Neural crest cell (in vitro differentiated cells): ENCODE measurements around the gene LBX2. TPM values are rescaled to one million over a fixed set of nuclear protein-coding genes. Genes with fewer than 3 reads are reported as not detected.
A peak's percentile ranks its signal among the peaks of the same experiment; 100 is the strongest.

Source experiments
- DNase-seq: peaks from one replicate; pipeline ENCODE4 v3.0.0; 2021; ENCODE audit warnings: low read depth, mixed read lengths, low spot score
- H3K27ac Mint-ChIP-seq: one replicate; pipeline ENCODE4 v1.8.0; 2021; ENCODE audit warnings: mild to moderate bottlenecking, mixed read lengths; ENCODE audit not compliant: unreplicated experiment
- H3K27me3 Mint-ChIP-seq: 2 replicates; pipeline ENCODE4 v1.8.0; 2021; ENCODE audit warnings: low read depth, mild to moderate bottlenecking, mixed read lengths
- H3K36me3 Mint-ChIP-seq: 2 replicates; pipeline ENCODE4 v1.8.0; 2021; ENCODE audit warnings: low read depth, mild to moderate bottlenecking, mixed read lengths
- H3K4me1 Mint-ChIP-seq: 2 replicates; pipeline ENCODE4 v1.8.0; 2021; ENCODE audit warnings: mixed read lengths
- H3K4me3 Mint-ChIP-seq: one replicate; pipeline ENCODE4 v1.8.0; 2021; ENCODE audit warnings: mild to moderate bottlenecking, mixed read lengths
- H3K9me3 Mint-ChIP-seq: 2 replicates; pipeline ENCODE4 v1.8.0; 2021; ENCODE audit warnings: mixed read lengths
- CTCF ChIP-seq: fragments of 200-600 bp; sonication (generic); conservative IDR thresholded peaks from 2 replicates; pipeline ENCODE4 v1.5.0; 2021; ENCODE audit warnings: antibody characterized with exemption, mild to moderate bottlenecking
- total RNA-seq: library from RNA; stranded (reverse); gene quantifications from 2 replicates; pipeline ENCODE4 v1.2.1, GENCODE V29; 2021

LBX2 gene
- total RNA-seq, 1 donor from 2014 or later, result 0.28 TPM

- Mint-ChIP-seq H3K27ac (no peak overlapping the region), H3K36me3 (peaks cover 9% of the 10 kb centered on the region), H3K9me3 (peaks cover 3% of the 10 kb centered on the region), H3K4me3 (peak overlapping the region; percentile 35), H3K4me1 (peaks cover 12% of the 10 kb centered on the region), H3K27me3 (peaks cover 95% of the 10 kb centered on the region)
- no peak for TF ChIP-seq CTCF
- DNase-seq, result no peak
These were observed 13.6 kb upstream of the LBX2 start for GRCh38 chr2:74512744-74513604.

GRCh38 chr2:74511104-74511989, 11.9 kb upstream of the LBX2 start:
- H3K27ac Mint-ChIP-seq, result no peak overlapping the region
- peaks cover 92% of the 10 kb centered on the region for H3K27me3 Mint-ChIP-seq
- peaks cover 3% of the 10 kb centered on the region for H3K9me3 Mint-ChIP-seq
- peaks cover 26% of the 10 kb centered on the region for H3K4me1 Mint-ChIP-seq
- no peak for DNase-seq
- H3K36me3 Mint-ChIP-seq, result peaks cover 8% of the 10 kb centered on the region
- TF ChIP-seq CTCF, result no peak
- peak overlapping the region; percentile 41 for H3K4me3 Mint-ChIP-seq

- no peak for DNase-seq
- no peak for TF ChIP-seq CTCF
- Mint-ChIP-seq H3K4me3 (peak overlapping the region; percentile 44), H3K27ac (no peak overlapping the region), H3K9me3 (peaks cover 3% of the 10 kb centered on the region), H3K36me3 (peaks cover 10% of the 10 kb centered on the region), H3K27me3 (peaks cover 86% of the 10 kb centered on the region), H3K4me1 (peaks cover 26% of the 10 kb centered on the region)
These were observed 10.9 kb upstream of the LBX2 start for GRCh38 chr2:74510272-74510671.

- Mint-ChIP-seq H3K4me1 (peaks cover 30% of the 10 kb centered on the region), H3K27me3 (peaks cover 91% of the 10 kb centered on the region), H3K36me3 (peaks cover 21% of the 10 kb centered on the region)
These were observed 8.6 kb upstream of the LBX2 start for GRCh38 chr2:74507926-74508520.

More at GRCh38 chr2:74507926-74508520, 8.6 kb upstream of the LBX2 start:
- peaks cover 3% of the 10 kb centered on the region for H3K9me3 Mint-ChIP-seq
- H3K27ac Mint-ChIP-seq, result peak overlapping the region; percentile 100
- H3K4me3 Mint-ChIP-seq, result peak overlapping the region; percentile 99
- no peak for DNase-seq
- no peak for TF ChIP-seq CTCF
